ENCODE results near the gene MAML2.

DNA sequence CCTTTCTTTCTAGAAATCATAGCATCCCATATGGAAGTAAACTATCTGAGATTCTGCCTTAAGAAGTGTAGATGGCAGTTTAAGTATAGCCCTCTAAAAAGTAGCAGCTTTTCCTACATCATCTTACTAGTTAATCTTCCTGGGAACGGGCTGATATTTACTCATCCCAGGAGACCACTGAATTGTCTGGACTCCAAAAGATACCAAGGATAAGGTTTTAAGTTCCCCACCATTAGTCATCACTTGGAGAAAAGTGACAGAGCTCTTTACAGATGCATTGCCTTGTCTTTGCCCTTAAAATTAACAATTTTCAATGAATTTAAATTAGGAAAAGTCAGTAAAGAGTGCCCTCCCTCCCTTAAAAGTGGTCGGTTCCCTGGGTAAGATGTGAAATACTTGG is 129.5 kb downstream of the MAML2 start:
- no peak for TF ChIP-seq RAD21 (IDR thresholded peaks at IDR 0.05; ENCODE audit: low read length)
- TF ChIP-seq, protein P1, sequence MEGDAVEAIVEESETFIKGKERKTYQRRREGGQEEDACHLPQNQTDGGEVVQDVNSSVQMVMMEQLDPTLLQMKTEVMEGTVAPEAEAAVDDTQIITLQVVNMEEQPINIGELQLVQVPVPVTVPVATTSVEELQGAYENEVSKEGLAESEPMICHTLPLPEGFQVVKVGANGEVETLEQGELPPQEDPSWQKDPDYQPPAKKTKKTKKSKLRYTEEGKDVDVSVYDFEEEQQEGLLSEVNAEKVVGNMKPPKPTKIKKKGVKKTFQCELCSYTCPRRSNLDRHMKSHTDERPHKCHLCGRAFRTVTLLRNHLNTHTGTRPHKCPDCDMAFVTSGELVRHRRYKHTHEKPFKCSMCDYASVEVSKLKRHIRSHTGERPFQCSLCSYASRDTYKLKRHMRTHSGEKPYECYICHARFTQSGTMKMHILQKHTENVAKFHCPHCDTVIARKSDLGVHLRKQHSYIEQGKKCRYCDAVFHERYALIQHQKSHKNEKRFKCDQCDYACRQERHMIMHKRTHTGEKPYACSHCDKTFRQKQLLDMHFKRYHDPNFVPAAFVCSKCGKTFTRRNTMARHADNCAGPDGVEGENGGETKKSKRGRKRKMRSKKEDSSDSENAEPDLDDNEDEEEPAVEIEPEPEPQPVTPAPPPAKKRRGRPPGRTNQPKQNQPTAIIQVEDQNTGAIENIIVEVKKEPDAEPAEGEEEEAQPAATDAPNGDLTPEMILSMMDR (IDR thresholded peaks at IDR 0.05), result no peak

Data from SK-N-SH (cell line).